Hippocampal formation (tissue), 2 donors: ENCODE measurements around the gene PTBP3.
"Not testable (repeated sequence)": the region's sequence is repeated elsewhere in the genome, so short reads cannot be mapped to it uniquely, and the experiment has no call there.

ENCODE experiments used
- DNase-seq, 2 donors: peaks; one replicate each; lab custom pipeline; 2025; lab: John Stamatoyannopoulos, UW

PTBP3 gene

GRCh38 chr9:112332977-112333638 lies at the start of gene PTBP3:
TSS of gene PTBP3 (minus strand) at chr9:112333619. CDS start at chr9:112297865, 35,754 bp downstream.
- DNase-seq, result peak; percentile 45 to 56

- no peak for DNase-seq
These were observed 49.3 kb upstream of the PTBP3 start for GRCh38 chr9:112382501-112383364.

- no peak for DNase-seq
These were observed 48.6 kb upstream of the PTBP3 start for GRCh38 chr9:112382066-112382465.

GRCh38 chr9:112380825-112381221 lies 47.4 kb upstream of the PTBP3 start:
- DNase-seq, result no peak

- no peak for DNase-seq
These were observed 46.8 kb upstream of the PTBP3 start, which contains the start of gene HSDL2 for GRCh38 chr9:112380102-112380824. TSS of gene HSDL2 (plus strand) at chr9:112380108. CDS start at chr9:112380164, 56 bp downstream.

- peak; percentile 95 to 99 for DNase-seq
These were observed 46.0 kb upstream of the PTBP3 start for GRCh38 chr9:112379177-112380101.

- DNase-seq, result no peak
These were observed 45.1 kb upstream of the PTBP3 start for GRCh38 chr9:112378328-112379176.

- DNase-seq, result no peak
These were observed 44.4 kb upstream of the PTBP3 start for GRCh38 chr9:112377684-112378327.

GRCh38 chr9:112377087-112377486 lies 43.7 kb upstream of the PTBP3 start:
- no peak for DNase-seq

GRCh38 chr9:112375361-112375760 lies 41.9 kb upstream of the PTBP3 start:
- no peak for DNase-seq

GRCh38 chr9:112374232-112374631 lies 40.8 kb upstream of the PTBP3 start:
- DNase-seq, result not testable (repeated sequence)

- not testable (repeated sequence) for DNase-seq
These were observed 40.2 kb upstream of the PTBP3 start for GRCh38 chr9:112373666-112374065.

- no peak for DNase-seq
These were observed 37.6 kb upstream of the PTBP3 start for GRCh38 chr9:112371060-112371459.

GRCh38 chr9:112369817-112370216 lies 36.4 kb upstream of the PTBP3 start:
- DNase-seq, result no peak

- no peak for DNase-seq
These were observed 34.0 kb upstream of the PTBP3 start for GRCh38 chr9:112367465-112367864.

GRCh38 chr9:112366591-112366990 lies 33.2 kb upstream of the PTBP3 start:
- no peak for DNase-seq

GRCh38 chr9:112365257-112365656 lies 31.8 kb upstream of the PTBP3 start:
- not testable (repeated sequence) for DNase-seq

- no peak for DNase-seq
These were observed 31.3 kb upstream of the PTBP3 start for GRCh38 chr9:112364761-112365160.

- peak in 1 of 2 donors; percentile 26 for DNase-seq
These were observed 28.2 kb upstream of the PTBP3 start for GRCh38 chr9:112361601-112362000.
